HTERT RPE-1 (cell line): Measurements from ENCODE around the gene PPP1CA.

Experiments used
- in situ Hi-C: fragments of 300-500 bp; cut with MboI; formaldehyde crosslinking; loops from 4 replicates; pipeline ENCODE4 v1.14.3; 2020; ENCODE audit warnings: low sequenced_read_pairs

Gene PPP1CA

GRCh38 chr11:67387069-67387468 is 14.6 kb downstream of the PPP1CA start:
- in situ Hi-C loops: no loop called here

- in situ Hi-C loops: no loop called here
These were observed 16.7 kb downstream of the PPP1CA start for GRCh38 chr11:67384851-67385366.

- in situ Hi-C loops: no loop called here
These were observed 19.2 kb downstream of the PPP1CA start for GRCh38 chr11:67382276-67383136.

- in situ Hi-C loops: no loop called here
These were observed 20.2 kb downstream of the PPP1CA start for GRCh38 chr11:67381244-67381972.

- in situ Hi-C loops: no loop called here
These were observed 22.3 kb downstream of the PPP1CA start for GRCh38 chr11:67379061-67380058.

- in situ Hi-C loops: no loop called here
These were observed 23.1 kb downstream of the PPP1CA start for GRCh38 chr11:67378544-67378943.

GRCh38 chr11:67376873-67377808 is 24.5 kb downstream of the PPP1CA start:
- in situ Hi-C loops: no loop called here

GRCh38 chr11:67376063-67376820 is 25.4 kb downstream of the PPP1CA start:
- in situ Hi-C loops: no loop called here

- in situ Hi-C loops: no loop called here
These were observed 26.2 kb downstream of the PPP1CA start for GRCh38 chr11:67375320-67376055.

- in situ Hi-C loops: no loop called here
These were observed 26.9 kb downstream of the PPP1CA start for GRCh38 chr11:67374571-67375281.

GRCh38 chr11:67373648-67374570 is 27.7 kb downstream of the PPP1CA start:
- in situ Hi-C loops: no loop called here

GRCh38 chr11:67372993-67373647 is 28.5 kb downstream of the PPP1CA start, which contains the start of gene CLCF1:
Gene CLCF1 (minus strand): TSS chr11:67373598. CDS start chr11:67373539, 59 bp downstream.
- in situ Hi-C loops: no loop called here

- in situ Hi-C loops: no loop called here
These were observed 29.2 kb downstream of the PPP1CA start for GRCh38 chr11:67372321-67372992.

- in situ Hi-C loops: no loop called here
These were observed 29.7 kb downstream of the PPP1CA start for GRCh38 chr11:67371911-67372320.

GRCh38 chr11:67371189-67371910 is 30.3 kb downstream of the PPP1CA start:
- in situ Hi-C loops: no loop called here
